Thymus (tissue), 11 donors: ENCODE results near the gene SF3A1. TPM values are rescaled to one million over a fixed set of nuclear protein-coding genes. Genes with fewer than 3 reads are reported as not detected.

Experiments used
- DNase-seq, 9 donors: peaks; one replicate each; pipeline ENCODE4 v3.0.0-alpha.2; 2013; ENCODE audit warnings: low spot score in 9 of 9, low read depth in 6 of 9, missing footprints in 1 of 9
- H3K27ac ChIP-seq, 2 donors: one replicate each; pipeline ENCODE4 v1.5.1; 2013; ENCODE audit warnings: control low read depth in 1 of 2, low read depth in 1 of 2, low read length in 1 of 2, mild to moderate bottlenecking in 1 of 2, moderate library complexity in 1 of 2
- H3K27me3 ChIP-seq, 2 donors: one replicate each; pipeline ENCODE4 v1.5.1; 2013; ENCODE audit warnings: low read length in 1 of 2; ENCODE audit not compliant: control insufficient read depth in 2 of 2, insufficient read depth in 1 of 2
- H3K36me3 ChIP-seq, 2 donors: one replicate each; pipeline ENCODE4 v1.5.1; 2013; ENCODE audit warnings: low read length in 1 of 2, mild to moderate bottlenecking in 1 of 2, moderate library complexity in 1 of 2; ENCODE audit not compliant: control insufficient read depth in 2 of 2, insufficient read depth in 2 of 2
- H3K4me1 ChIP-seq, 2 donors: one replicate each; pipeline ENCODE4 v1.5.1; 2013; ENCODE audit warnings: low read length in 2 of 2; ENCODE audit not compliant: control insufficient read depth in 2 of 2, insufficient read depth in 2 of 2
- H3K4me3 ChIP-seq, 2 donors: one replicate each; pipeline ENCODE4 v1.5.1; 2013; ENCODE audit warnings: low read length in 2 of 2, control low read depth in 1 of 2, mild to moderate bottlenecking in 1 of 2
- H3K9me3 ChIP-seq, 2 donors: one replicate each; pipeline ENCODE4 v1.5.1; 2013; ENCODE audit warnings: low read length in 1 of 2, mild to moderate bottlenecking in 1 of 2; ENCODE audit not compliant: control insufficient read depth in 2 of 2, insufficient read depth in 1 of 2
- WGBS: extraction: QIAGEN DNeasy Blood & Tissue Kit; methylation state at CpG from one replicate; pipeline ENCODE4 v1.1.7; 2013; 5-methylcytosine and 5-hydroxymethylcytosine counted together
- polyA plus RNA-seq: library from polyadenylated mRNA; stranded (reverse); fragments of 200-250 nt; gene quantifications from one replicate; pipeline ENCODE4 v1.2.3, GENCODE V29; 2013
- total RNA-seq: library from RNA; stranded (reverse); fragments of 120-200 nt; gene quantifications from one replicate; pipeline ENCODE4 v1.2.4, GENCODE V29; 2013
- donor health status: healthy.

SF3A1 gene
- total and polyA plus RNA-seq, 2 donors = 25.7 to 26.9 TPM

- Histone ChIP-seq H3K36me3 (peaks cover 5 to 25% of the 10 kb centered on the region in 2 donors), H3K27me3 (no peaks in the 10 kb centered on the region), H3K4me3 (peak overlapping the region; percentile 6 to 32), H3K4me1 (peaks cover 82 to 99% of the 10 kb centered on the region in 2 donors), H3K27ac (peak overlapping the region; percentile 95 to 98), H3K9me3 (peaks cover 0 to 7% of the 10 kb centered on the region in 2 donors)
- DNase-seq = peak in 1 of 9 donors; percentile 41
- 58% methylated on average over 4 of the region's 4 CpGs for WGBS
Measured at GRCh38 chr22:30307041-30307574, 49.6 kb downstream of the SF3A1 start.

DNA sequence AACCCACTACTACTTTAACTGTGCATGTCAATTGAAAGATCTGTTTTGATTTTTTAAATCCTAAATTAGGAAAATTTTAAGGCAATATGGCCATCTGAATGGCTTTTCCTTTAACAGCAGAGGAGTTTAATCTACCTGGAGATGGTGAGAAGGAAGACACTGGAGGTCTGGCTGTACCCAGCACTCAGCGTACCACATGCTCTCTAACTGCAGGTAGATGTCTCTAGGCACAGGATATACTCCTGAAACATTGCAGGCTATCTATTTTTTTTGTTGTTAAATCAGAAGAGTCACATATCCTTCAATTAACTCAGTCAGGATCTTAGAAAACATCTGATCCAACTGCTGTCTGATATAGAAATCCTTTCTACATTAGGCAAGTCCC, 50.1 kb downstream of the SF3A1 start:
- no peak for DNase-seq
- WGBS = 5% methylated on average over 1 of the region's 1 CpG
- Histone ChIP-seq H3K4me3 (peak overlapping the region; percentile 6 to 32), H3K27ac (peak overlapping the region; percentile 95 to 98), H3K4me1 (peaks cover 87 to 99% of the 10 kb centered on the region in 2 donors), H3K27me3 (no peaks in the 10 kb centered on the region), H3K9me3 (peaks cover 0 to 7% of the 10 kb centered on the region in 2 donors), H3K36me3 (peaks cover 5 to 27% of the 10 kb centered on the region in 2 donors)

DNA sequence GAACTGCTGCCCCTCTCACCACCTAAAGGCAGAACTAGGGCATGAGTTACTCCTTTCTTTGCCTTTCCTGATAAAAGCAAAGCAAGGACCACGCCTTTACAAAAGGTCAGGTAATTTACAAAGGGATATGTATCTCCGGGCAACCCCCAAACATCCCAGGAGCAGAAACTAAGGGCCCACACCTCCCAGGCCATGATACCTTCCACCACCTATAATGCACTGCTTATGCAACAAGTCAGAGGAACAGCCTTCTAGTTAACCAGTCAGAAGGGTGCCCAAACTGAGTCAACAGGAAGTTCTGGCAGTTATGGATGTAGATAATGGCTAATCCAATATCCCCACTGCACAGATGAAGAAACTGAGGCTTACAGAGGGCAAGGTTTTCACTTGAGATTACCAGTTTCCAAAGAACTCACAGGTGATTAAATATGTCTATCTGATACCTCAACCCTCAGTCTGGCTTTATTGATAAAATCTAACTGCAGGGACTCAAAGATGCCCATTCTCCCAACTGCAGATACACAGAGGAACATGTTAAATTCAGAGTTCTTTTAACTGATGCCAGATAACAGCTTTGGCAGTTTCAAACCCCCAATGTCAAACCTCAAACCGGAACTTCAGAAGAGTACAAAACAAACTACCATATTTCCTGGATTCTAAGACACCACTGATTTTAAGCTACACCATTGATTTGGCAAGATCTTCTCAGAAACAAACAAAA, 50.6 kb downstream of the SF3A1 start:
- H3K4me1 ChIP-seq = peaks cover 85 to 99% of the 10 kb centered on the region in 2 donors
- peak overlapping the region; percentile 95 to 98 for H3K27ac ChIP-seq
- H3K27me3 ChIP-seq = no peaks in the 10 kb centered on the region
- DNase-seq = peak in 6 of 9 donors; percentile 75 to 93 (median 80)
- H3K4me3 ChIP-seq = peak overlapping the region; percentile 30 to 32
- 20% methylated on average over 3 of the region's 3 CpGs for WGBS
- peaks cover 5 to 28% of the 10 kb centered on the region in 2 donors for H3K36me3 ChIP-seq
- H3K9me3 ChIP-seq = peaks cover 0 to 4% of the 10 kb centered on the region in 2 donors

DNA sequence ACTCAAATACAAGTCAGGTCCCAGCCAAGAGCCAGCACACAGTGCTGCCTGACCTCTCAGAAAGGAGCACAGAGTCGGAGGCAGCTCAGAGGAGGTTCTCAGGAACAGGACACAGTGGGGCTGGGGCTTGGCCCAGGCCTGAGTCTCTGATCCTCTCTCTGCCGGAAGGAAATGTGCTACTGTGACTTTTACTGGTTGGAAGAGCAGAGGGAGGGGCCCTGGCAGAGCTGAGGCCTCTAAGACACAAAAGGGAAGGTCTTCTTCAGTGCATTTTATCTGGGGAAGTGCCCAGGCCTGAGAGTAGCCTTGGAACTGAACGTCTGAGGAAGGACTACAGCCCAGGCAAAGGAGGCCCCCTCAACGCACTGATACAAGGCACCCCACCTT, 51.2 kb downstream of the SF3A1 start:
- Histone ChIP-seq H3K9me3 (peaks cover 0 to 4% of the 10 kb centered on the region in 2 donors), H3K27ac (peak overlapping the region; percentile 95 to 98), H3K4me1 (peaks cover 79 to 99% of the 10 kb centered on the region in 2 donors), H3K4me3 (peak overlapping the region; percentile 30 to 32), H3K27me3 (no peaks in the 10 kb centered on the region), H3K36me3 (peaks cover 7 to 32% of the 10 kb centered on the region in 2 donors)
- WGBS = 2% methylated on average over 4 of the region's 4 CpGs
- peak in 5 of 9 donors; percentile 68 to 89 (median 76) for DNase-seq

GRCh38 chr22:30304495-30305244, 52.0 kb downstream of the SF3A1 start:
- Histone ChIP-seq H3K4me1 (peaks cover 71 to 92% of the 10 kb centered on the region in 2 donors), H3K9me3 (peaks cover 0 to 4% of the 10 kb centered on the region in 2 donors), H3K4me3 (no peak overlapping the region), H3K27ac (peak overlapping the region; percentile 95 to 98), H3K36me3 (peaks cover 10 to 38% of the 10 kb centered on the region in 2 donors), H3K27me3 (no peaks in the 10 kb centered on the region)
- peak in 1 of 9 donors; percentile 50 for DNase-seq
- WGBS = 53% methylated on average over 7 of the region's 7 CpGs

- peaks cover 0 to 4% of the 10 kb centered on the region in 2 donors for H3K9me3 ChIP-seq
- H3K27ac ChIP-seq = peak overlapping the region; percentile 68 to 69
- 54% methylated on average over 5 of the region's 5 CpGs for WGBS
- peaks cover 20 to 54% of the 10 kb centered on the region in 2 donors for H3K36me3 ChIP-seq
- H3K27me3 ChIP-seq = no peaks in the 10 kb centered on the region
- H3K4me1 ChIP-seq = peaks cover 64 to 92% of the 10 kb centered on the region in 2 donors
- no peak for DNase-seq
- H3K4me3 ChIP-seq = no peak overlapping the region
Measured at GRCh38 chr22:30302810-30303138, 53.9 kb downstream of the SF3A1 start.

- peak in 1 of 9 donors; percentile 52 for DNase-seq
Measured at GRCh38 chr22:30301995-30302809, 54.5 kb downstream of the SF3A1 start.

DNA sequence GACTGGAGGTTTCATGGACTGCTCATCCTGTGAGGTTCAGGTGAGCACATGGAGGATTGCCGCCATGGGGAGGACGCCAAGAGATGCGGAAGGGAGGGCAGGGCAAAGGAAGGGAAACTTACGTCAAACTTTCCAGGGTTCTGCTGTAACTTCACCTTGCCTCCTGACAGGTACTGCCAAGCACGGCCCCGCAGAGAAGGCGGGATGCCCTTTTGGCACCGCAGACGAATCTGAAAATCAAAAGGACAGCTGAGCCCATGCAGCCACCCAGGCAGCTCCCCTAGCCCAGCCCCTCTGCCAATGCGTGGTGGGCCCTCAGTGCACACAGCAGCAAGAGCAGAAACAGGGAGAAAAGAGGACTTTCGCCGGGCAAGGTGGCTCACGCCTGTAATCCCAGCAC, 57.4 kb downstream of the SF3A1 start:
- DNase-seq = no peak
- WGBS = 97% methylated on average over 13 of the region's 13 CpGs
- Histone ChIP-seq H3K36me3 (peaks cover 28 to 75% of the 10 kb centered on the region in 2 donors), H3K27me3 (no peaks in the 10 kb centered on the region), H3K4me1 (peaks cover 60 to 92% of the 10 kb centered on the region in 2 donors), H3K27ac (no peak overlapping the region), H3K9me3 (peaks cover 0 to 2% of the 10 kb centered on the region in 2 donors), H3K4me3 (no peak overlapping the region)

More at GRCh38 chr22:30301995-30302809, 54.5 kb downstream of the SF3A1 start:
- Histone ChIP-seq H3K27me3 (no peaks in the 10 kb centered on the region), H3K36me3 (peaks cover 20 to 58% of the 10 kb centered on the region in 2 donors), H3K4me3 (no peak overlapping the region), H3K27ac (peak overlapping the region; percentile 68 to 69), H3K4me1 (peaks cover 65 to 92% of the 10 kb centered on the region in 2 donors), H3K9me3 (peaks cover 0 to 4% of the 10 kb centered on the region in 2 donors)
- WGBS = 36% methylated on average over 9 of the region's 9 CpGs
